IMR-90 (cell line): ENCODE data around the gene KRTAP1-5. TPM values are rescaled to one million over a fixed set of nuclear protein-coding genes. Genes with fewer than 3 reads are reported as not detected.

Experiments
- ATAC-seq: fragments of 200-7000 bp; cut with Tn5 transposase; 2 replicates; pipeline ENCODE4 v1.9.1; 2020; ENCODE audit warnings: low read depth, mild to moderate bottlenecking, moderate library complexity
- BruUV-seq: library from RNA; stranded (reverse); fragments of 400-500 nt; replicated peaks from 2 replicates; lab custom pipeline; 2021; lab: Mats Ljungman, UMichigan
- CTCF ChIA-PET: fragments of 300-600 bp; formaldehyde crosslinking; extraction: SDS; loops from one replicate; lab custom pipeline; 2021; ENCODE audit warnings: antibody characterized with exemption; lab: Yijun Ruan, JAX
- POLR2A ChIA-PET: fragments of 300-600 bp; sonication (Branson Sonifier 250); formaldehyde crosslinking; loops from one replicate; lab custom pipeline; 2022; ENCODE audit warnings: antibody characterized with exemption; ENCODE audit not compliant: unreplicated experiment; lab: Charles Lee
- DNase-seq: peaks from one replicate; pipeline ENCODE4 v3.0.0; 2013
- H2AFZ ChIP-seq: replicated peaks from 2 replicates; pipeline ENCODE3; 2013; ENCODE audit warnings: low read length, mild to moderate bottlenecking; ENCODE audit not compliant: poor library complexity
- H2AK5ac ChIP-seq: 2 replicates; pipeline ENCODE4 v1.6.1; 2013; ENCODE audit warnings: low read depth, low read length, inconsistent platforms
- H2AK9ac ChIP-seq: replicated peaks from 2 replicates; pipeline ENCODE3; 2013; ENCODE audit warnings: mild to moderate bottlenecking, low read depth, low read length, moderate library complexity; ENCODE audit not compliant: poor library complexity
- H2BK120ac ChIP-seq: 2 replicates; pipeline ENCODE4 v1.6.1; 2013; ENCODE audit warnings: low read depth, low read length, inconsistent platforms
- H2BK15ac ChIP-seq: 3 replicates; pipeline ENCODE4 v1.6.1; 2013; ENCODE audit warnings: low read depth, low read length, inconsistent platforms
- H2BK20ac ChIP-seq: 2 replicates; pipeline ENCODE4 v1.6.1; 2013; ENCODE audit warnings: low read depth, mild to moderate bottlenecking, inconsistent platforms, low read length, moderate library complexity
- H2BK5ac ChIP-seq: 2 replicates; pipeline ENCODE4 v1.6.1; 2013; ENCODE audit warnings: mild to moderate bottlenecking, low read depth, low read length, inconsistent platforms; ENCODE audit not compliant: poor library complexity, severe bottlenecking
- H3K14ac ChIP-seq: replicated peaks from 2 replicates; pipeline ENCODE4 v1.6.1; 2013; ENCODE audit warnings: low read depth, low read length, inconsistent platforms
- H3K18ac ChIP-seq: 2 replicates; pipeline ENCODE4 v1.6.1; 2013; ENCODE audit warnings: low read depth, low read length, control low read depth
- H3K23ac ChIP-seq: 2 replicates; pipeline ENCODE4 v1.6.1; 2013; ENCODE audit warnings: low read depth, low read length, inconsistent platforms
- H3K27ac ChIP-seq: 2 replicates; pipeline ENCODE4 v1.5.1; 2013; ENCODE audit warnings: mild to moderate bottlenecking, control low read depth, low read length; ENCODE audit not compliant: insufficient read depth
- H3K27me3 ChIP-seq: 2 replicates; pipeline ENCODE4 v1.6.1; 2013; ENCODE audit warnings: low read length; ENCODE audit not compliant: control insufficient read depth, insufficient read depth
- H3K36me3 ChIP-seq: 2 replicates; pipeline ENCODE4 v1.6.1; 2013; ENCODE audit warnings: low read length, mixed read lengths; ENCODE audit not compliant: control insufficient read depth, insufficient read depth
- H3K4ac ChIP-seq: 2 replicates; pipeline ENCODE4 v1.6.1; 2013; ENCODE audit warnings: low read depth, low read length, inconsistent platforms
- H3K4me1 ChIP-seq: 2 replicates; pipeline ENCODE4 v1.6.1; 2013; ENCODE audit warnings: low read length, mixed read lengths; ENCODE audit not compliant: control insufficient read depth, insufficient read depth
- H3K4me2 ChIP-seq: 2 replicates; pipeline ENCODE4 v1.6.1; 2013; ENCODE audit warnings: low read depth, mild to moderate bottlenecking, control low read depth, low read length, moderate library complexity
- H3K4me3 ChIP-seq: 2 replicates; pipeline ENCODE4 v1.5.1; 2013; ENCODE audit warnings: low read depth, mild to moderate bottlenecking, control low read depth, low read length, moderate library complexity; ENCODE audit not compliant: insufficient read depth
- H3K56ac ChIP-seq: 2 replicates; pipeline ENCODE4 v1.6.1; 2013; ENCODE audit warnings: low read length, inconsistent platforms; ENCODE audit not compliant: insufficient read depth; ENCODE audit errors: extremely low read depth
- H3K79me1 ChIP-seq, 2 experiments: 2 replicates each; pipeline ENCODE4 v1.6.1; 2013; ENCODE audit warnings: low read length in 2 of 2, inconsistent platforms in 1 of 2, low read depth in 1 of 2
- H3K9ac ChIP-seq: 2 replicates; pipeline ENCODE4 v1.6.1; 2013; ENCODE audit warnings: low read depth, low read length, control low read depth
- H3K9me1 ChIP-seq: 2 replicates; pipeline ENCODE4 v1.6.1; 2013; ENCODE audit warnings: low read length, inconsistent platforms; ENCODE audit not compliant: insufficient read depth
- H3K9me3 ChIP-seq: 2 replicates; pipeline ENCODE4 v1.6.1; 2013; ENCODE audit warnings: low read length; ENCODE audit not compliant: control insufficient read depth, insufficient read depth
- H4K20me1 ChIP-seq: 2 replicates; pipeline ENCODE4 v1.6.1; 2013; ENCODE audit warnings: low read length, inconsistent platforms; ENCODE audit not compliant: insufficient read depth
- H4K5ac ChIP-seq: 2 replicates; pipeline ENCODE4 v1.6.1; 2013; ENCODE audit warnings: mild to moderate bottlenecking, low read depth, low read length, control low read depth
- H4K8ac ChIP-seq, 2 experiments: 2 replicates each; pipeline ENCODE4 v1.6.1; 2013; ENCODE audit warnings: low read depth in 2 of 2, low read length in 2 of 2, control low read depth in 1 of 2, inconsistent platforms in 1 of 2
- H4K91ac ChIP-seq: 2 replicates; pipeline ENCODE4 v1.6.1; 2013; ENCODE audit warnings: low read depth, low read length, inconsistent platforms; ENCODE audit not compliant: insufficient read depth
- BHLHE40 ChIP-seq: fragments of 150-350 bp; IDR thresholded peaks from 2 replicates; pipeline ENCODE4 v1.6.1; 2016; ENCODE audit warnings: mild to moderate bottlenecking, low read depth, low read length
- CEBPB ChIP-seq: IDR thresholded peaks from 2 replicates; pipeline ENCODE4 v1.6.1; 2012; ENCODE audit warnings: low read depth, low read length, improper control_type of control experiment
- CHD1 ChIP-seq: IDR thresholded peaks from 2 replicates; pipeline ENCODE4 v1.6.1; 2012; ENCODE audit warnings: low read depth, low read length, improper control_type of control experiment
- CTCF ChIP-seq: conservative IDR thresholded peaks from 2 replicates; pipeline ENCODE4 v1.5.1; 2012; ENCODE audit warnings: mild to moderate bottlenecking, low read depth, low read length, improper control_type of control experiment
- ELK1 ChIP-seq: fragments of 150-350 bp; IDR thresholded peaks from 2 replicates; pipeline ENCODE4 v1.6.1; 2016; ENCODE audit warnings: low read depth, mild to moderate bottlenecking, low read length, moderate library complexity, borderline replicate concordance
- FOS ChIP-seq: fragments of 150-350 bp; IDR thresholded peaks from 2 replicates; pipeline ENCODE4 v1.6.1; 2016; ENCODE audit warnings: low read depth, low read length
- MAFK ChIP-seq: IDR thresholded peaks from 2 replicates; pipeline ENCODE4 v1.6.1; 2012; ENCODE audit warnings: low read depth, low read length, improper control_type of control experiment
- MAZ ChIP-seq: IDR thresholded peaks from 2 replicates; pipeline ENCODE4 v1.6.1; 2012; ENCODE audit warnings: low read depth, mild to moderate bottlenecking, low read length, improper control_type of control experiment, moderate library complexity, borderline replicate concordance
- MXI1 ChIP-seq: IDR thresholded peaks from 2 replicates; pipeline ENCODE4 v1.6.1; 2012; ENCODE audit warnings: low read depth, mild to moderate bottlenecking, low read length, moderate library complexity, borderline replicate concordance
- NFE2L2 ChIP-seq: fragments of 150-350 bp; IDR thresholded peaks from 2 replicates; pipeline ENCODE4 v1.6.1; 2016; ENCODE audit warnings: low read depth, mild to moderate bottlenecking, low read length
- POLR2A ChIP-seq: IDR thresholded peaks from 2 replicates; pipeline ENCODE4 v1.6.1; 2012; ENCODE audit warnings: mild to moderate bottlenecking, low read depth, low read length
- RAD21 ChIP-seq: IDR thresholded peaks from 2 replicates; pipeline ENCODE4 v1.6.1; 2012; ENCODE audit warnings: low read length, improper control_type of control experiment
- RCOR1 ChIP-seq: IDR thresholded peaks from 2 replicates; pipeline ENCODE4 v1.6.1; 2012; ENCODE audit warnings: mild to moderate bottlenecking, low read length, improper control_type of control experiment; ENCODE audit not compliant: insufficient replicate concordance
- RFX5 ChIP-seq: IDR thresholded peaks from 2 replicates; pipeline ENCODE4 v1.8.0; 2012; ENCODE audit warnings: low read depth, mild to moderate bottlenecking, low read length, moderate library complexity
- SMC3 ChIP-seq: fragments of 150-350 bp; IDR thresholded peaks from 2 replicates; pipeline ENCODE4 v1.6.1; 2016; ENCODE audit warnings: low read depth, mild to moderate bottlenecking, antibody characterized with exemption, low read length, moderate library complexity
- USF2 ChIP-seq: fragments of 150-350 bp; IDR thresholded peaks from 2 replicates; pipeline ENCODE4 v1.6.1; 2017; ENCODE audit warnings: mild to moderate bottlenecking, antibody characterized with exemption, low read length, low read depth
- WGBS, 2 experiments: methylation state at CpG; one replicate each; pipeline versions ENCODE4 v1.1.5 to v1.1.7; 2013; ENCODE audit warnings: missing lambda C conversion rate in 2 of 2; ENCODE audit not compliant: insufficient read length in 1 of 2; ENCODE audit errors: extremely low coverage in 2 of 2; 5-methylcytosine and 5-hydroxymethylcytosine counted together
- dilution Hi-C: fragments of 300-500 bp; cut with HindIII; formaldehyde crosslinking; loops from one replicate; pipeline ENCODE4 v1.14.3; 2018; ENCODE audit warnings: low sequenced_read_pairs; ENCODE audit not compliant: unreplicated experiment
- in situ Hi-C: fragments of 300-500 bp; cut with MboI; formaldehyde crosslinking; loops from 3 replicates; pipeline ENCODE4 v1.14.3; 2019; ENCODE audit warnings: low sequenced_read_pairs, inconsistent platforms, mixed read lengths
- intact Hi-C: fragments of 100-400 bp; cut with micrococcal nuclease; formaldehyde crosslinking; loops from 2 replicates; pipeline ENCODE4 v1.10.0; 2022
- polyA plus RNA-seq, 3 experiments: library from polyadenylated mRNA; depleted of rRNA; stranded (reverse); fragments of >200 nt; gene quantifications; 2 replicates each; pipeline ENCODE4 v1.2.3, GENCODE V29; 2012; ENCODE audit warnings: low replicate concordance in 1 of 3
- total RNA-seq: library from RNA; depleted of rRNA; stranded (reverse); fragments of >200 nt; gene quantifications from 2 replicates; pipeline ENCODE4 v1.2.3, GENCODE V29; 2012

The KRTAP1-5 gene
- total and polyA plus RNA-seq, 2 of the 4 experiments (the other 2 are of a cell fraction) = 27.0 to 34.8 TPM

GRCh38 chr17:40993839-40994238, 33.2 kb downstream of the KRTAP1-5 start, which contains the start of gene KRTAP3-3:
TSS of gene KRTAP3-3 (minus strand) at chr17:40994164. CDS start at chr17:40994097, 67 bp downstream.
- TF ChIP-seq MAZ = no peak
- no peak for TF ChIP-seq CTCF
- no peak for TF ChIP-seq BHLHE40
- TF ChIP-seq USF2 = no peak
- TF ChIP-seq SMC3 = no peak
- no peak for TF ChIP-seq MAFK
- no peak for TF ChIP-seq ELK1
- no peak for TF ChIP-seq CEBPB
- TF ChIP-seq MXI1 = no peak
- no peak for TF ChIP-seq RAD21
- no peak for TF ChIP-seq FOS
- TF ChIP-seq RCOR1 = no peak
- no peak for TF ChIP-seq CHD1
- no peak for TF ChIP-seq POLR2A
- no peak for TF ChIP-seq RFX5
- TF ChIP-seq NFE2L2 = no peak
- Histone ChIP-seq H3K36me3 (no peaks in the 10 kb centered on the region), H3K4me2 (no peak within 1 kb of the TSS), H3K79me1 (no peaks in the 10 kb centered on the region), H3K9me1 (no peaks in the 10 kb centered on the region), H4K5ac (no peak within 1 kb of the TSS), H3K27me3 (no peaks in the 10 kb centered on the region), H3K9me3 (no peaks in the 10 kb centered on the region), H3K4me3 (no peak within 1 kb of the TSS), H2AFZ (no peak within 1 kb of the TSS), H2AK5ac (no peak within 1 kb of the TSS), H4K91ac (no peak within 1 kb of the TSS), H3K9ac (no peak within 1 kb of the TSS), H2BK120ac (no peak within 1 kb of the TSS), H3K4ac (no peak within 1 kb of the TSS), H3K18ac (no peak within 1 kb of the TSS), H2BK5ac (no peak within 1 kb of the TSS), H2AK9ac (no peak within 1 kb of the TSS), H2BK20ac (no peak within 1 kb of the TSS), H3K14ac (no peak within 1 kb of the TSS), H4K8ac (no peak within 1 kb of the TSS), H3K4me1 (no peaks in the 10 kb centered on the region), H3K27ac (no peak within 1 kb of the TSS), H3K23ac (no peak within 1 kb of the TSS), H3K56ac (no peak within 1 kb of the TSS), H2BK15ac (no peak within 1 kb of the TSS), H4K20me1 (no peaks in the 10 kb centered on the region)
- DNase-seq (no peak), ATAC-seq (no peak)
- ChIA-PET CTCF (no interaction called here), POLR2A (interaction anchor here (0.7 kb wide), 1 partner anchor 8 kb away, joined by 3 read pairs; no protein-coding TSS in a partner anchor)
- dilution Hi-C loops = no loop called here
- in situ Hi-C loops = no loop called here
- 40% methylated on average over 2 of the region's 4 CpGs; no CpG with 5 or more reads in 1 of the 2 experiments for WGBS, 2 experiments
- intact Hi-C loops = no loop called here
- no TSS peak for BruUV-seq
